CD14-positive monocyte (primary cell): ENCODE results near the gene CCDC88C. TPM values are rescaled to one million over a fixed set of nuclear protein-coding genes. Genes with fewer than 3 reads are reported as not detected.

Source experiments
- DNase-seq, 3 donors: peaks; one replicate each; pipeline ENCODE4 v3.0.0-alpha.2; 2011 to 2022
- H2AFZ ChIP-seq: 2 replicates; pipeline ENCODE4 v1.6.0; 2012; ENCODE audit warnings: mild to moderate bottlenecking, low read depth, low read length, inconsistent platforms; ENCODE audit not compliant: insufficient read depth, poor library complexity, severe bottlenecking
- H3K27ac ChIP-seq, 2 donors: 1 replicate in 1 of 2; 2 replicates in 1 of 2; pipeline ENCODE4 v1.5.1; 2012 to 2013; ENCODE audit warnings: low read length in 2 of 2, control low read depth in 1 of 2, inconsistent platforms in 1 of 2, low read depth in 1 of 2, mild to moderate bottlenecking in 1 of 2
- H3K27me3 ChIP-seq, 2 donors: one replicate each; pipeline versions ENCODE4 v1.6.0 to v1.6.1; 2011 to 2013; ENCODE audit warnings: low read length in 2 of 2; ENCODE audit not compliant: control insufficient read depth in 2 of 2, insufficient read depth in 2 of 2
- H3K36me3 ChIP-seq, 2 donors: replicated peaks in 1 of 2; 1 replicate in 1 of 2; 2 replicates in 1 of 2; pipeline versions ENCODE4 v1.5.1 to v1.6.1; 2012 to 2013; ENCODE audit warnings: low read length in 2 of 2, control low read depth in 1 of 2, inconsistent platforms in 1 of 2, mild to moderate bottlenecking in 1 of 2; ENCODE audit not compliant: insufficient read depth in 2 of 2, control insufficient read depth in 1 of 2
- H3K4me1 ChIP-seq, 2 donors: 1 replicate in 1 of 2; 2 replicates in 1 of 2; pipeline versions ENCODE4 v1.5.1 to v1.6.1; 2012 to 2013; ENCODE audit warnings: low read length in 2 of 2, control low read depth in 1 of 2, inconsistent platforms in 1 of 2, mild to moderate bottlenecking in 1 of 2, moderate library complexity in 1 of 2; ENCODE audit not compliant: insufficient read depth in 2 of 2, control insufficient read depth in 1 of 2
- H3K4me2 ChIP-seq: replicated peaks from 2 replicates; pipeline ENCODE3; 2012; ENCODE audit warnings: low read length, moderate library complexity, mild to moderate bottlenecking; ENCODE audit not compliant: poor library complexity, severe bottlenecking; ENCODE audit errors: extremely low read depth
- H3K4me3 ChIP-seq, 3 experiments: fragments of 200-600 bp in 1 of 3; sonication (generic) in 1 of 3; replicated peaks in 1 of 3; 1 replicate in 2 of 3; 2 replicates in 1 of 3; pipeline ENCODE4 v1.5.1; 2011 to 2013; ENCODE audit warnings: low read length in 3 of 3, mild to moderate bottlenecking in 3 of 3, control low read depth in 2 of 3, low read depth in 2 of 3, inconsistent platforms in 1 of 3, moderate library complexity in 1 of 3
- H3K79me2 ChIP-seq: 2 replicates; pipeline ENCODE4 v1.6.0; 2012; ENCODE audit warnings: mild to moderate bottlenecking, control low read depth, inconsistent platforms, low read length, moderate library complexity; ENCODE audit not compliant: insufficient read depth
- H3K9ac ChIP-seq: 2 replicates; pipeline ENCODE4 v1.6.0; 2017; ENCODE audit warnings: low read length, mild to moderate bottlenecking; ENCODE audit not compliant: insufficient read depth, poor library complexity, severe bottlenecking
- H3K9me3 ChIP-seq, 2 donors: replicated peaks in 1 of 2; 1 replicate in 1 of 2; 2 replicates in 1 of 2; pipeline versions ENCODE4 v1.5.1 to v1.6.1; 2012 to 2013; ENCODE audit warnings: low read length in 2 of 2, control low read depth in 1 of 2; ENCODE audit not compliant: control insufficient read depth in 1 of 2, insufficient read depth in 1 of 2
- H4K20me1 ChIP-seq: 2 replicates; pipeline ENCODE4 v1.6.0; 2012; ENCODE audit warnings: mild to moderate bottlenecking, low read length, control low read depth, moderate library complexity; ENCODE audit not compliant: insufficient read depth
- H3K27ac Mint-ChIP-seq, 7 donors: one replicate each; pipeline ENCODE4 v1.8.0; 2020; ENCODE audit warnings: mild to moderate bottlenecking in 7 of 7, mixed read lengths in 7 of 7, moderate library complexity in 6 of 7, inconsistent platforms in 2 of 7
- H3K27me3 Mint-ChIP-seq, 3 donors: one replicate each; pipeline ENCODE4 v1.8.0; 2021 to 2022; ENCODE audit warnings: low read depth in 3 of 3, mild to moderate bottlenecking in 3 of 3, mixed read lengths in 3 of 3, moderate library complexity in 3 of 3, inconsistent platforms in 1 of 3
- H3K36me3 Mint-ChIP-seq, 2 donors: one replicate each; pipeline ENCODE4 v1.8.0; 2020; ENCODE audit warnings: mixed read lengths in 2 of 2, inconsistent platforms in 1 of 2, mild to moderate bottlenecking in 1 of 2
- H3K4me1 Mint-ChIP-seq: one replicate; pipeline ENCODE4 v1.8.0; 2020; ENCODE audit warnings: mild to moderate bottlenecking, mixed read lengths
- H3K4me3 Mint-ChIP-seq, 2 donors: one replicate each; pipeline ENCODE4 v1.8.0; 2020; ENCODE audit warnings: mild to moderate bottlenecking in 2 of 2, mixed read lengths in 2 of 2, moderate library complexity in 1 of 2
- H3K9me3 Mint-ChIP-seq, 7 donors: one replicate each; pipeline ENCODE4 v1.8.0; 2020 to 2022; ENCODE audit warnings: mixed read lengths in 7 of 7, mild to moderate bottlenecking in 6 of 7, moderate library complexity in 6 of 7, inconsistent platforms in 2 of 7
- CTCF ChIP-seq: fragments of 200-600 bp; IDR thresholded peaks from one replicate; pipeline ENCODE4 v1.8.0; 2022; ENCODE audit warnings: antibody characterized with exemption, mild to moderate bottlenecking
- WGBS: methylation state at CpG from one replicate; pipeline ENCODE4 v1.1.5; 2013; ENCODE audit warnings: missing lambda C conversion rate; ENCODE audit not compliant: insufficient coverage; 5-methylcytosine and 5-hydroxymethylcytosine counted together
- intact Hi-C, 2 donors: fragments of 100-400 bp; cut with micrococcal nuclease; formaldehyde crosslinking; loops; one replicate each; pipeline versions ENCODE4 v1.15.0 to v1.15.1; 2023
- polyA plus RNA-seq, 3 donors: library from polyadenylated mRNA; depleted of rRNA in 1 of 3; unstranded in 2 of 3; stranded (reverse) in 1 of 3; fragments of 300-500 nt in 2 of 3; fragments of >200 nt in 1 of 3; fragmentation: Illumina TruSeq in 2 of 3; gene quantifications; 1 replicate in 2 of 3; 2 replicates in 1 of 3; pipeline ENCODE4 v1.2.3, GENCODE V29; 2012 to 2021

The CCDC88C gene
- polyA plus RNA-seq, 3 donors, result 11.6 to 69.7 (median 12.3) TPM

GRCh38 chr14:91332171-91332985 is 85.2 kb downstream of the CCDC88C start:
- peaks cover 78 to 86% of the 10 kb centered on the region in 2 donors for H3K36me3 Mint-ChIP-seq
- no peak overlapping the region for H2AFZ ChIP-seq
- peak overlapping the region in 6 of 7 donors; percentile 15 to 70 (median 60) for H3K27ac Mint-ChIP-seq
- DNase-seq, result peak; percentile 43 to 60 (median 55)
- peak overlapping the region; percentile 61 to 69 for H3K4me3 Mint-ChIP-seq
- H3K9me3 ChIP-seq, result no peaks in the 10 kb centered on the region
- H3K4me2 ChIP-seq, result peak overlapping the region; percentile 53
- H3K4me1 ChIP-seq, result peaks cover 40 to 42% of the 10 kb centered on the region in 2 donors
- peaks cover 75% of the 10 kb centered on the region for H4K20me1 ChIP-seq
- peak overlapping the region in 1 of 3 experiments; percentile 38 for H3K4me3 ChIP-seq
- no peaks in the 10 kb centered on the region for H3K27me3 ChIP-seq
- H3K36me3 ChIP-seq, result peaks cover 46 to 74% of the 10 kb centered on the region in 2 donors
- H3K27me3 Mint-ChIP-seq, result no peaks in the 10 kb centered on the region
- intact Hi-C loops, result no loop called here
- TF ChIP-seq CTCF, result no peak
- H3K4me1 Mint-ChIP-seq, result peaks cover 45% of the 10 kb centered on the region
- H3K79me2 ChIP-seq, result peaks cover 55% of the 10 kb centered on the region
- H3K9ac ChIP-seq, result no peak overlapping the region
- 35% methylated on average over 15 of the region's 19 CpGs for WGBS
- peak overlapping the region; percentile 8 to 45 for H3K27ac ChIP-seq
- no peaks in the 10 kb centered on the region for H3K9me3 Mint-ChIP-seq

- no peak for DNase-seq
- H3K27ac Mint-ChIP-seq, result peak overlapping the region; percentile 62 to 88 (median 70)
- Histone ChIP-seq H3K27ac (peak overlapping the region; percentile 8 to 45), H2AFZ (no peak overlapping the region), H3K79me2 (peaks cover 61% of the 10 kb centered on the region), H4K20me1 (peaks cover 69% of the 10 kb centered on the region), H3K9me3 (no peaks in the 10 kb centered on the region), H3K36me3 (peaks cover 45 to 74% of the 10 kb centered on the region in 2 donors), H3K9ac (peak overlapping the region; percentile 12), H3K27me3 (no peaks in the 10 kb centered on the region), H3K4me1 (peaks cover 40 to 42% of the 10 kb centered on the region in 2 donors), H3K4me2 (peak overlapping the region; percentile 53), H3K4me3 (peak overlapping the region in 1 of 3 experiments; percentile 38)
- no peak for TF ChIP-seq CTCF
- no peaks in the 10 kb centered on the region for H3K9me3 Mint-ChIP-seq
- H3K27me3 Mint-ChIP-seq, result peaks cover 0 to 1% (median 0%) of the 10 kb centered on the region in 3 donors
- intact Hi-C loops, result no loop called here
- peak overlapping the region; percentile 45 to 80 for H3K4me3 Mint-ChIP-seq
- peaks cover 47% of the 10 kb centered on the region for H3K4me1 Mint-ChIP-seq
- peaks cover 79 to 88% of the 10 kb centered on the region in 2 donors for H3K36me3 Mint-ChIP-seq
- 36% methylated on average over 3 of the region's 3 CpGs for WGBS
Measured at GRCh38 chr14:91331721-91332120, 85.9 kb downstream of the CCDC88C start.
